Fibroblast of pulmonary artery (primary cell): ENCODE data around the gene LPAR3.
"Not testable (repeated sequence)": the region's sequence is repeated elsewhere in the genome, so short reads cannot be mapped to it uniquely, and the experiment has no call there.

Experiments
- DNase-seq: peaks from one replicate; pipeline ENCODE4 v3.0.0-alpha.2; 2010; ENCODE audit warnings: low read depth
- H3K4me3 ChIP-seq: replicated peaks from 2 replicates; pipeline ENCODE4 v1.5.1; 2011; ENCODE audit warnings: low read depth, mild to moderate bottlenecking, control low read depth, low read length, moderate library complexity
- TF ChIP-seq, protein P1 (sequence below): IDR thresholded peaks from 2 replicates; pipeline ENCODE4 v1.5.1; 2011; ENCODE audit warnings: mild to moderate bottlenecking, control low read depth, low read length, inconsistent platforms; ENCODE audit errors: missing control alignments

LPAR3 gene

GRCh38 chr1:84919461-84919970 lies 26.5 kb upstream of the LPAR3 start:
- TF ChIP-seq, protein P1, sequence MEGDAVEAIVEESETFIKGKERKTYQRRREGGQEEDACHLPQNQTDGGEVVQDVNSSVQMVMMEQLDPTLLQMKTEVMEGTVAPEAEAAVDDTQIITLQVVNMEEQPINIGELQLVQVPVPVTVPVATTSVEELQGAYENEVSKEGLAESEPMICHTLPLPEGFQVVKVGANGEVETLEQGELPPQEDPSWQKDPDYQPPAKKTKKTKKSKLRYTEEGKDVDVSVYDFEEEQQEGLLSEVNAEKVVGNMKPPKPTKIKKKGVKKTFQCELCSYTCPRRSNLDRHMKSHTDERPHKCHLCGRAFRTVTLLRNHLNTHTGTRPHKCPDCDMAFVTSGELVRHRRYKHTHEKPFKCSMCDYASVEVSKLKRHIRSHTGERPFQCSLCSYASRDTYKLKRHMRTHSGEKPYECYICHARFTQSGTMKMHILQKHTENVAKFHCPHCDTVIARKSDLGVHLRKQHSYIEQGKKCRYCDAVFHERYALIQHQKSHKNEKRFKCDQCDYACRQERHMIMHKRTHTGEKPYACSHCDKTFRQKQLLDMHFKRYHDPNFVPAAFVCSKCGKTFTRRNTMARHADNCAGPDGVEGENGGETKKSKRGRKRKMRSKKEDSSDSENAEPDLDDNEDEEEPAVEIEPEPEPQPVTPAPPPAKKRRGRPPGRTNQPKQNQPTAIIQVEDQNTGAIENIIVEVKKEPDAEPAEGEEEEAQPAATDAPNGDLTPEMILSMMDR = no peak
- no peak for DNase-seq
- no peak overlapping the region for H3K4me3 ChIP-seq

DNA sequence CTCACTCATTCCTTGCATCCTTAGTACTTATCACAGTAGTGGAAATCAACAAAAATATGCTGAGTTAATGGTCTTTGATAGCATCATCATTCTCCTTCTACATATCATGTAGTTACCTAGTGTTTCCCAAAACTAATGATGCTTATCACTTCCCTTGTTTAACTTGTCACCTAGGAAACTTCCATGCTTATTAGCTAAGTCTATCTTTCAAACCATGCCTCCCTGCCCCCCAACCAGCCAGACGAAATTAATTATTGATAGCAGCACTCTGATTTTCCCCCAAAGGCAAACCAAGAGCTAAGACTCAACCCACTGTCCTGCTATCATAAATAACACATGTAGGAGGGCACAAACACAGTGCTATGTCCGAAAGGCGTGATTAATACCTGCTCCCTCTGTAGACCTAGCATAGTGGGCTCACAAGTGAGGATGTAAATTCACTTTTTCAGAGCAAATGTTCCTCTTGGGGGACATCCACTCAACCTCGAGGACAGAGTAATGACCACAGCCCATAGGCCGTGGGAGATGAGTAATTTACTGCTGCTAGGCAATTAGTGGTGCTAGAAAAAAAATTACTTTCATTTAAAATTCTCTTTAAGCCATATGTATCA lies 25.8 kb upstream of the LPAR3 start:
- H3K4me3 ChIP-seq = no peak overlapping the region
- DNase-seq = no peak
- TF ChIP-seq, protein P1 = no peak

DNA sequence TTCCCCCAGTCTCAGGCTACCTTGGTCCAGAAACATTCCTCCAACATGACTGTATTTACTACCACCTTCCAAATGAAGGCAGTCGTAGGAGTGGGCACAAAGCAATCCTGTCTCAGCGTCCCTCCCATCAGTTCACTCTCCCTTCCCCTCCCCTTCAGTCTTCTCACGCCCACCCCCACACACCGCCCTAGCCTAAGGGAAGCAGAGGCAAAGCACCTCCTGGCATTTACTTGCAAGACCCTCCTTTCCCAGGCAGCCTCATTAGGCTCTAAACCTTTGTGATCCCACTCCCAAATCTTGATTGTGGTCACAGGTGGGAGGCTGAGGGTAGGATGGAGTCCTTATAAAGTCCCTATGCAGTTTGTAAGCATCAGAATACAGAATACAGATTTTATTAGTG lies 23.9 kb upstream of the LPAR3 start:
- DNase-seq = no peak
- TF ChIP-seq, protein P1 = no peak
- H3K4me3 ChIP-seq = no peak overlapping the region

GRCh38 chr1:84913555-84913892 lies 20.5 kb upstream of the LPAR3 start:
- H3K4me3 ChIP-seq = no peak overlapping the region
- TF ChIP-seq, protein P1 = no peak
- peak; percentile 74 for DNase-seq

DNA sequence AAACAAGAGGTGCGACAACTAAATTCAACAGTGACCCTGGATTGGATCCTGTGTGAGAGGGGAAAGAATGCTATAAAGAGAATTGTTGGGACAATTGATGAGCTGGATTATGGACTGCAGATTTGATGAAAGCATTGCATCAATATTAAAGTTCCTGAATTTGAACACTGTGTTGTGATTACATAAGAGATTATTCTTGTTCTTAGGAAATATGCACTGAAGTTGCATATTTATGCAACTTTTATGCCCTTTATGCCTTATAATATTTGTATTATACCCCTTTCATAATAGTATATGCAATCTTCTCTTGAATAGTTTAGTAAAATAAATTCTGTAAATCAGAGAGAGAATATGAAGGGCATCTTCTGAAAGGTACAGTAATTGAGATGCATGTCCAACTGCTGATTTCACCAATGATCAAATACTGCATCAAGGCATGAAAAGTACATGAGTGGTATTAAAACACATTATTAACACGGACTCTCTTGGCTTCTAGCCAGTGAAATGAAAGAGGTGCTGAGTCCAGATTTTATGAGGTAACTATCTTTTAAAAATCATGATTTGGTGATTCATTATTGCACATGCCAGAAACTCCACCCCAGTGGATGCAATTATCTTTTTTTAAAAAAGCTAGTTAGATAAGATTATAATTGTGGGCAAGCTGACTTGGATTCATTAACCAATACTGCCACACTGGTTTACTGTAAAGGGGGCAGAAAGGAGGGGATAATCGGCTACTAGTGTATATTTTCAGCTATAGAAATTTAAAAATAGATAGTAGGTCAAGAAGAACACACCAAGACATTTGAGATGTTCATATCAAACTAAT lies 19.9 kb upstream of the LPAR3 start:
- no peak overlapping the region for H3K4me3 ChIP-seq
- DNase-seq = no peak
- TF ChIP-seq, protein P1 = no peak

DNA sequence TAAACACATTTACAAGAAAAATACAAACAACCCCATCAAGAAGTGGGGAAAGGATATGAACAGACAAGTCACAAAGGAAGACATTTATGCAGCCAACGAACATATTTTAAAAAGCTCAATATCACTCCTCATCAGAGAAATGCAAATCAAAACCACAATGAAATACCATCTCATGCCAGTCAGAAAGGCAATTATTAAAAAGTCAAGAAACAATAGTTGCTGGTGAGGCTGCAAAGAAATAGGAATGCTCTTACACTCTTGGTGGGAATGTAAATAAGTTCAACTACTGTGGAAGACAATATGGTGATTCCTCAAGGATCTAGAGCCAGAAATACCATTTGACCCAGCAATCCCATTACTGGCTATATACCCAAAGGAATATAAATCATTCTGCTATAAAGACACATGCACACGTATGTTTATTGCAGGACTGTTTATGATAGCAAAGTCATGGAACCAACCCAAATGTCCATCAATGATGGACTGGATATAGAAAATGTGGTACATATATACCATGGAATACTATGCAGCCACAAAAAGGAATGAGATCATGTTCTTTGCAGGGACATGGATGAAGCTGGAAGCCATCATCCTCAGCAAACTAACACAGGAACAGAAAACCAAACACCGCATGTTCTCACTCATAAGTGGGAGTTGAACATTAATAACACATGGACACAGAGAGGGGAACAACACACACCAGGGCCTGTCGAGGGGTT lies 15.9 kb upstream of the LPAR3 start:
- not testable (repeated sequence) for DNase-seq, H3K4me3 ChIP-seq
